ENCODE data around the gene DEPDC7. TPM values are rescaled to one million over a fixed set of nuclear protein-coding genes. Genes with fewer than 3 reads are reported as not detected.

The DEPDC7 gene
- total RNA-seq, 1 experiment from 2014 or later: 5.6 TPM

DNA sequence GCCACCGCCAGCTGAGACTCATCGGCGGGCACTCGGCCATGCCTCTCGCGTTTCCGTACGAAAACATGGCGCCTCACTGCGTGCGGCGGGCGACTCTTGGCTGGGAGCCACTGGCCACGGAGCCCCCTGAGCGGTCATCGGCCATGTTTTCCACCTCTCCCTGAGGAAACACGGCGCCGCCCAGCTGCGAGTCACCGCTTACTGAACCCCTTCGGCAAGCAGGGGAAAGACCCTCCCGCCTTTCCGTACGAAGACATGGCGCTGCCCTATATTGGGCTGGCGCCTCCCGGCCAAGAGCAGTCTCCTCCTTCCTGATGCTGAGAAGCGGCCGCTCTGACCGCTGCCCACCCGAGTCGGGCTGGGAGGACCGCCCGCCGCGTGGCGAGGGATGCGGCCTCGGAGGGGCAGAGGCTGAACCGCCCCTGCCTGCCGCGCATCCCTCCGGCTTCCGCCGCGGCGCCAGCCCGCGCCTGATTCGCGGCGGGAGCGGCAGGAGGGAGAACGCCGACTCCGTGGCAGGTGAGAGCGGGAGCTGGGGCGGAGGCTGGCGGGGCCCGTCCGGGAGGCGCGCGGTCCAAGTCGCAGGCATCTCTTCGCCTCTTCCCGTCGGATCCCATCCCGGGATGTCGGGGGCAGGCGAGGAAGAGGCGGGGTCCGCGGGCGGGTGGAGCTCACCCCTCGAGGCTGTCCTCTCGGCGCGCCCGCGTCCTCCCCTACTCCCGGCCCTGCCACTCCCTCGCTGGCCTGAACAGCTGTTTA is 23.8 kb downstream of the DEPDC7 start, which contains the start of gene TCP11L1 (continued):
- no peak for TF ChIP-seq TEAD4 (CRISPR knock-in tag; IDR thresholded peaks at IDR 0.05)
- no peak for TF ChIP-seq ZNF423 (CRISPR knock-in tag; IDR thresholded peaks at IDR 0.05)
- no peak for TF ChIP-seq ZNF416 (CRISPR knock-in tag; IDR thresholded peaks at IDR 0.05)
- peak; percentile 83; the same call in 1 of the 2 replicates for TF ChIP-seq ZNF232 (CRISPR knock-in tag; IDR thresholded peaks at IDR 0.05)
- peak; percentile 78 for TF ChIP-seq ESRRA (CRISPR knock-in tag; IDR thresholded peaks at IDR 0.05; ENCODE audit: borderline replicate concordance)
- peak; percentile 88 for TF ChIP-seq FOXK1 (CRISPR knock-in tag; IDR thresholded peaks at IDR 0.05)
- TF ChIP-seq, protein P1, sequence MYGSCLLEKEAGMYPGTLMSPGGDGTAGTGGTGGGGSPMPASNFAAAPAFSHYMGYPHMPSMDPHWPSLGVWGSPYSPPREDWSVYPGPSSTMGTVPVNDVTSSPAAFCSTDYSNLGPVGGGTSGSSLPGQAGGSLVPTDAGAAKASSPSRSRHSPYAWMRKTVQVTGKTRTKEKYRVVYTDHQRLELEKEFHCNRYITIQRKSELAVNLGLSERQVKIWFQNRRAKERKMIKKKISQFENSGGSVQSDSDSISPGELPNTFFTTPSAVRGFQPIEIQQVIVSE (CRISPR knock-in tag; IDR thresholded peaks at IDR 0.05; ENCODE audit: borderline replicate concordance): no peak
- peak; percentile 37; the same call in 1 of the 2 replicates for TF ChIP-seq ZNF219 (CRISPR knock-in tag; IDR thresholded peaks at IDR 0.05; ENCODE audit: borderline replicate concordance)
- no peak for TF ChIP-seq ZNF396 (CRISPR knock-in tag; IDR thresholded peaks at IDR 0.05; ENCODE audit: borderline replicate concordance)
- no peak for TF ChIP-seq NR2C2 (CRISPR knock-in tag; IDR thresholded peaks at IDR 0.05)
- TF ChIP-seq TEAD1 (CRISPR knock-in tag; IDR thresholded peaks at IDR 0.05): no peak
- 0 out of 2 replicates have a peak, but pooled peaks have one; percentile 62 for TF ChIP-seq PRRX2 (CRISPR knock-in tag; IDR thresholded peaks at IDR 0.05)
- TF ChIP-seq ELF4 (CRISPR knock-in tag; IDR thresholded peaks at IDR 0.05; ENCODE audit: low read depth): peak; percentile 66; the same call in 1 of the 2 replicates
- peak; percentile 85 for TF ChIP-seq SP1 (CRISPR knock-in tag; conservative IDR thresholded peaks at IDR 0.05)
- TF ChIP-seq, protein P2, sequence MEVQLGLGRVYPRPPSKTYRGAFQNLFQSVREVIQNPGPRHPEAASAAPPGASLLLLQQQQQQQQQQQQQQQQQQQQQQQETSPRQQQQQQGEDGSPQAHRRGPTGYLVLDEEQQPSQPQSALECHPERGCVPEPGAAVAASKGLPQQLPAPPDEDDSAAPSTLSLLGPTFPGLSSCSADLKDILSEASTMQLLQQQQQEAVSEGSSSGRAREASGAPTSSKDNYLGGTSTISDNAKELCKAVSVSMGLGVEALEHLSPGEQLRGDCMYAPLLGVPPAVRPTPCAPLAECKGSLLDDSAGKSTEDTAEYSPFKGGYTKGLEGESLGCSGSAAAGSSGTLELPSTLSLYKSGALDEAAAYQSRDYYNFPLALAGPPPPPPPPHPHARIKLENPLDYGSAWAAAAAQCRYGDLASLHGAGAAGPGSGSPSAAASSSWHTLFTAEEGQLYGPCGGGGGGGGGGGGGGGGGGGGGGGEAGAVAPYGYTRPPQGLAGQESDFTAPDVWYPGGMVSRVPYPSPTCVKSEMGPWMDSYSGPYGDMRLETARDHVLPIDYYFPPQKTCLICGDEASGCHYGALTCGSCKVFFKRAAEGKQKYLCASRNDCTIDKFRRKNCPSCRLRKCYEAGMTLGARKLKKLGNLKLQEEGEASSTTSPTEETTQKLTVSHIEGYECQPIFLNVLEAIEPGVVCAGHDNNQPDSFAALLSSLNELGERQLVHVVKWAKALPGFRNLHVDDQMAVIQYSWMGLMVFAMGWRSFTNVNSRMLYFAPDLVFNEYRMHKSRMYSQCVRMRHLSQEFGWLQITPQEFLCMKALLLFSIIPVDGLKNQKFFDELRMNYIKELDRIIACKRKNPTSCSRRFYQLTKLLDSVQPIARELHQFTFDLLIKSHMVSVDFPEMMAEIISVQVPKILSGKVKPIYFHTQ (CRISPR knock-in tag; IDR thresholded peaks at IDR 0.05): no peak
- TF ChIP-seq FOXP1 (CRISPR knock-in tag; IDR thresholded peaks at IDR 0.05; ENCODE audit: borderline replicate concordance): peak; percentile 64; the same call in 1 of the 2 replicates
- TF ChIP-seq, protein P3, sequence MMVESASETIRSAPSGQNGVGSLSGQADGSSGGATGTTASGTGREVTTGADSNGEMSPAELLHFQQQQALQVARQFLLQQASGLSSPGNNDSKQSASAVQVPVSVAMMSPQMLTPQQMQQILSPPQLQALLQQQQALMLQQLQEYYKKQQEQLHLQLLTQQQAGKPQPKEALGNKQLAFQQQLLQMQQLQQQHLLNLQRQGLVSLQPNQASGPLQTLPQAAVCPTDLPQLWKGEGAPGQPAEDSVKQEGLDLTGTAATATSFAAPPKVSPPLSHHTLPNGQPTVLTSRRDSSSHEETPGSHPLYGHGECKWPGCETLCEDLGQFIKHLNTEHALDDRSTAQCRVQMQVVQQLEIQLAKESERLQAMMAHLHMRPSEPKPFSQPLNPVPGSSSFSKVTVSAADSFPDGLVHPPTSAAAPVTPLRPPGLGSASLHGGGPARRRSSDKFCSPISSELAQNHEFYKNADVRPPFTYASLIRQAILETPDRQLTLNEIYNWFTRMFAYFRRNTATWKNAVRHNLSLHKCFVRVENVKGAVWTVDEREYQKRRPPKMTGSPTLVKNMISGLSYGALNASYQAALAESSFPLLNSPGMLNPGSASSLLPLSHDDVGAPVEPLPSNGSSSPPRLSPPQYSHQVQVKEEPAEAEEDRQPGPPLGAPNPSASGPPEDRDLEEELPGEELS (CRISPR knock-in tag; IDR thresholded peaks at IDR 0.05): peak; percentile 50; the same call in 1 of the 2 replicates
- no peak for TF ChIP-seq ATF1 (CRISPR knock-in tag; IDR thresholded peaks at IDR 0.05)
- TF ChIP-seq, protein P4, sequence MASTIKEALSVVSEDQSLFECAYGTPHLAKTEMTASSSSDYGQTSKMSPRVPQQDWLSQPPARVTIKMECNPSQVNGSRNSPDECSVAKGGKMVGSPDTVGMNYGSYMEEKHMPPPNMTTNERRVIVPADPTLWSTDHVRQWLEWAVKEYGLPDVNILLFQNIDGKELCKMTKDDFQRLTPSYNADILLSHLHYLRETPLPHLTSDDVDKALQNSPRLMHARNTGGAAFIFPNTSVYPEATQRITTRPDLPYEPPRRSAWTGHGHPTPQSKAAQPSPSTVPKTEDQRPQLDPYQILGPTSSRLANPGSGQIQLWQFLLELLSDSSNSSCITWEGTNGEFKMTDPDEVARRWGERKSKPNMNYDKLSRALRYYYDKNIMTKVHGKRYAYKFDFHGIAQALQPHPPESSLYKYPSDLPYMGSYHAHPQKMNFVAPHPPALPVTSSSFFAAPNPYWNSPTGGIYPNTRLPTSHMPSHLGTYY (CRISPR knock-in tag; IDR thresholded peaks at IDR 0.05): no peak
- no peak for TF ChIP-seq CBFB (CRISPR knock-in tag; IDR thresholded peaks at IDR 0.05; ENCODE audit: low read depth)
- TF ChIP-seq ZNF263 (CRISPR knock-in tag; IDR thresholded peaks at IDR 0.05; ENCODE audit: low read depth): peak; percentile 69
- no peak; the same call in 1 of the 2 replicates for TF ChIP-seq CREB1 (CRISPR knock-in tag; IDR thresholded peaks at IDR 0.05)
- TF ChIP-seq, protein P5, sequence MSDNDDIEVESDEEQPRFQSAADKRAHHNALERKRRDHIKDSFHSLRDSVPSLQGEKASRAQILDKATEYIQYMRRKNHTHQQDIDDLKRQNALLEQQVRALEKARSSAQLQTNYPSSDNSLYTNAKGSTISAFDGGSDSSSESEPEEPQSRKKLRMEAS (CRISPR knock-in tag; IDR thresholded peaks at IDR 0.05): peak; percentile 78; the same call in 1 of the 2 replicates
- TF ChIP-seq ZBTB21 (CRISPR knock-in tag; IDR thresholded peaks at IDR 0.05; ENCODE audit: borderline replicate concordance): no peak
- TF ChIP-seq, protein P6, sequence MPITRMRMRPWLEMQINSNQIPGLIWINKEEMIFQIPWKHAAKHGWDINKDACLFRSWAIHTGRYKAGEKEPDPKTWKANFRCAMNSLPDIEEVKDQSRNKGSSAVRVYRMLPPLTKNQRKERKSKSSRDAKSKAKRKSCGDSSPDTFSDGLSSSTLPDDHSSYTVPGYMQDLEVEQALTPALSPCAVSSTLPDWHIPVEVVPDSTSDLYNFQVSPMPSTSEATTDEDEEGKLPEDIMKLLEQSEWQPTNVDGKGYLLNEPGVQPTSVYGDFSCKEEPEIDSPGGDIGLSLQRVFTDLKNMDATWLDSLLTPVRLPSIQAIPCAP (CRISPR knock-in tag; IDR thresholded peaks at IDR 0.05): no peak
- no peak for TF ChIP-seq RORB (CRISPR knock-in tag; IDR thresholded peaks at IDR 0.05)
- 0 out of 2 replicates have a peak, but pooled peaks have one; percentile 14 for TF ChIP-seq JUN (CRISPR knock-in tag; IDR thresholded peaks at IDR 0.05)
- TF ChIP-seq SMAD3 (CRISPR knock-in tag; IDR thresholded peaks at IDR 0.05; ENCODE audit: borderline replicate concordance): peak; percentile 80
- TF ChIP-seq, protein P7, sequence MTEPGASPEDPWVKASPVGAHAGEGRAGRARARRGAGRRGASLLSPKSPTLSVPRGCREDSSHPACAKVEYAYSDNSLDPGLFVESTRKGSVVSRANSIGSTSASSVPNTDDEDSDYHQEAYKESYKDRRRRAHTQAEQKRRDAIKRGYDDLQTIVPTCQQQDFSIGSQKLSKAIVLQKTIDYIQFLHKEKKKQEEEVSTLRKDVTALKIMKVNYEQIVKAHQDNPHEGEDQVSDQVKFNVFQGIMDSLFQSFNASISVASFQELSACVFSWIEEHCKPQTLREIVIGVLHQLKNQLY (CRISPR knock-in tag; IDR thresholded peaks at IDR 0.05): no peak
- 0 out of 2 replicates have a peak, but pooled peaks have one; percentile 54 for TF ChIP-seq TCF7 (CRISPR knock-in tag; IDR thresholded peaks at IDR 0.05; ENCODE audit: low read depth)
- no peak for TF ChIP-seq NFATC4 (CRISPR knock-in tag; IDR thresholded peaks at IDR 0.05)
- 0 out of 2 replicates have a peak, but pooled peaks have one; percentile 65 for TF ChIP-seq EMX1 (CRISPR knock-in tag; IDR thresholded peaks at IDR 0.05)
- TF ChIP-seq GRHL2 (CRISPR knock-in tag; IDR thresholded peaks at IDR 0.05; ENCODE audit: insufficient replicate concordance, severe bottlenecking): no peak

Data from WTC11 (cell line).